ENCODE data around the gene SLC2A10.

Gene SLC2A10

DNA sequence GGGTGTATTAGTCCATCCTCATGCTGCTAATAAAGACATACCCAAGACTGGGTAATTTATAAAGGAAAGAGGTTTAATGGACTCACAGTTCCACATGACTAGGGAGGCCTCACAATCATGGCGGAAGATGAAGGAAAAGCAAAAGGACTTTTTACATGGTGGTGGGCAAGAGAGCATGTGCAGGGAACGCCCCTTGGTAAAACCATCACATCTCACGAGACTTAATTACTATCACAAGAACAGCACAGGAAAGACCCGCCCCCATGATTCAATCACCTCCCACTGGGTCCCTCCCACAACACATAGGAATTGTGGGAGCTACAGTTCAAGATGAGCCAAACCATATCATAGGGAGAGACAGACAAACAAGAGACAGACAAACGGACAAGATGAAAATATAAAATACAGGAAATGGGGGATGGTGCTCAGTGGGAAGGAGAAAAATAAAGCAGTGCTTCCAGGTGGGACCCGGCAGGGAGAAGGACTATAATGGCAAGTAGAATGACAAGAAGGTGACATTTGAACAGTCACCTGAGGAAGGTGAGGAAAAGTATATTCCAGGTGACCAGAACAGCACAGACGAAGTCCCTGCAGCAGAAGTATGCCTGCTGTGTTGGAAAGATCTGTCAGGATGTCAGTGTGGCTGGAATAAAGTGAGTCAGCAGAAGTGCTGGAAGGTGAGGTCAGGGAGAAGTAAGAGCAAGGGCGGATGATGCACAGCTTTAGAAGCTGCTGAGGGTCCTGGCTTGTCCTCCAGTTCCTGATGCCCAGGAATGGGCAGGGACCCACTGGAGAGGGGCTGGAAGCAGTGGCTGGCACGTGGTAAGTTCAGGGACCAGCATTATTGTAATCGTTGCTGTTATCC, 61.1 kb downstream of the SLC2A10 start:
- no peak for DNase-seq (ENCODE audit: low read depth in 2 of 2)

DNA sequence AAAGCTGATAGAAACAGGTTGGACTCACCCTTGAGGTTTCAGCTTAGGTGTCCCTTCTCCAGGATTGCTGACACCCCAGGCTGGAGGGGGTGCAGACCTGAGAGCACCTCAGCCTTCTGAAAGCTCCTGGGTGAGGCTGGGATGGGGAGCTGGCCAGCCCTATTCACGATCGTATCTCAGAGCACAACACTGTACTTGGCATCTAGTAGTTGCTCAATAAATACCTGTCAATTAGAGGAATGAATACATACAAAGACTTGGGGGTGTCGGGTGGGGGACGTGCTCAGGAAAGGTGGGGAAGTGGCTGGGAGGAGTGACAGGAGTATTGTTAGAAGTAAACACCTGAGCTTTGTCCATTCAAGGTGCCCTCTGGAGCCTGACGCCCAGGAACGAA, 61.7 kb downstream of the SLC2A10 start:
- DNase-seq (ENCODE audit: low read depth in 2 of 2), result no peak

DNA sequence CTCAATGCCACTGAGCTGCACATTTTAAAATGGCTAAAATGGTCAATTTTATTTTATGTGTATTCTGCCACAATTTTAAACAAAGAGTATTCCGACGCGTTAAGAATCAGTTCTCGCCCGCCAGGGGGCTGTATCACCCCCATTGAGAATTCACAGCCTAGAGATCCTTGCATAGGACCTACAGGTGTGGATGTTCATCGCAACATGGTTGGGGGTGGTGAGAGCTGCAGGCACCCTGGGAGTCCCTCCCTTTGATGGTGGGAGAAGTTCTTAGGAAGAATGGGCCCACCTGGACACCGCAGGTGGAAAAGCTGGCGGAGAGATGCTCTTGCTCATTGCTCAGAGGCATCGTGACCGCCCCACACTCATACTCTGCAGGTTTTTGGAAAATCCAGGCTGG, 63.5 kb downstream of the SLC2A10 start:
- no peak for DNase-seq (ENCODE audit: low read depth in 2 of 2)

DNA sequence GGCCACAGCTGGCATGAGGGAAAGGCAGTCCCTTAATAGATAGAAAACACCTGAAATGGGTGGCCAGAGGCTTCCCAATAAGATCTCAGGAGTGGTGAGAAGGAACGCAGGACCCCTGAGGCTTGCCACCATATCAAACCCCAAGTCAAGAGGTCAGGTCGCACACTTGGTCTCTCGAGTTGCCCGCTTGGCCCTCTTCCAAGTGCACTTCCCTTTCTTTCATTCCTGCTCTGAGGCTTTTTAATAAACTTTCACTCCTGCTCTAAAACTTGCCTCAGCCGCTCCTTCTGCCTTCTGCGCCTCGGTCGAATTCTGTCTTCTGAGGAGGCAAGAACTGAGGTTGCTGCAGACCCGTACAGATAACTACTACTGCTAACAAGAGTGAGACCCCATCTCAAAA, 64.2 kb downstream of the SLC2A10 start:
- no peak for DNase-seq (ENCODE audit: low read depth in 2 of 2)

DNA sequence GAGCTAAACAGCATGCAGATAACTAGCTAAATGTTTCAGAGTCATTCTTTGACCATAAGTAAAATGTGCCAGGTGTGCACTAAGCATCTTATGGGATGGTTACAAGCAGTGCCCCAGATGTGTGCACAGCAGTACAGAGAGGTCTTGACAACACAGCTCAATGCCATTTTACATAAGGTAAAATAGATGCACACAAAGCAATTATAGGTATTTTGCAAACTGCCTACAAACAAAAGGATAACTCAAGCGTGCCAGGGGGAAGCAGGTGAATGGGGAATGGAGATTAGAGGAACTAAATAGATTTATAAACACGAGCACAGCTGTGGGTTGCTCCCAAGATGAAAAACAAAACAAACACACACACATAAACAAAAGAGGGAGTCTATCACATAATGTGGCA, 64.8 kb downstream of the SLC2A10 start:
- DNase-seq (ENCODE audit: low read depth in 2 of 2), result no peak

DNA sequence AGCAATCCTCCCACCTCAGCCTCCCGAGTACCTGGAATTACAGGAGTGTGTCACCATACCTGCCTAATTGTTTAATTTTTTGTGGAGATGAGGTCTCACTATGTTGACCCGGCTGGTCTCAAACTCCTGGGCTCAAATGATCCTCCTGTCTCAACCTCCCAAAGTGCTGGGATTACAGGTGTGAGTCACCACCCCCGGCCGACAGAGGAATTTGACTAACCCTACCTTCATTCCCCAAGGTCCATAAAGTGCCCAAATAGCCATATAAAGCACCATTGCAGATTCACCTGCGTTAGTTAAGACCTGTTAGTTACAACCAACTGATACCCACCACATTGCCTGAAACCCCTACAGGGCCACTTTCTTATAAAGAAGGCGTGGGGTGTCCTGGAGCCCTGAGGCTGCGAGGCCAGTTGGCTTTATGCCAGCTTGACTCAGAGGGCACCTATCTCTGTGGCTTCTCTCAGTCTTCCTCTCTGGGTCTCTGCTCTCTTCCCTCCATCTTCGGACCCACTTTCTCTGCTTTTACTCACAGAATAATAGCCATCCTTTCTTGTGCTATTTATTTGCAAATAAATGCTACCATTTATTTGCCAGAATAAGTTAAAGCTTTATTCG, 65.6 kb downstream of the SLC2A10 start:
- DNase-seq (ENCODE audit: low read depth in 2 of 2), result no peak

GRCh38 chr20:46775806-46776205, 66.4 kb downstream of the SLC2A10 start:
- no peak for DNase-seq (ENCODE audit: low read depth in 2 of 2)

DNA sequence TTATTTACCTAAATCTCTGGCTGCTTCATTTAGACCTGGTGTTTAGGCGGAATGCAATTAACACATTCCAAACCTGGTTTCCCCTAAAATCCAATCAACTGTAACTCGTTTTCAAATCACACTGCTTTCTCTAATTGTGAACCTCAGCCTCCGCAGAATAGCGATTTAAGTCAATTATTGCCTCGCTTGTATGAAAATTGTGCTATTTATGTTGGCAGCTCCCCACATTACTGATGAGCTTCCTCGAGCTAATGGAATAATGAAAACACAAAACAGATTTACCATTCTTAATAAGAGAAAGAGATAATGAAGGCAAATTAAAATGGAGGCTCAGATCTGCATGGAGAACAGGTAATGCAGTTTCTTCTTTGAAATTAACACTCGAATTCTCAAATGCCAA, 67.9 kb downstream of the SLC2A10 start:
- DNase-seq (ENCODE audit: low read depth in 2 of 2), result no peak

DNA sequence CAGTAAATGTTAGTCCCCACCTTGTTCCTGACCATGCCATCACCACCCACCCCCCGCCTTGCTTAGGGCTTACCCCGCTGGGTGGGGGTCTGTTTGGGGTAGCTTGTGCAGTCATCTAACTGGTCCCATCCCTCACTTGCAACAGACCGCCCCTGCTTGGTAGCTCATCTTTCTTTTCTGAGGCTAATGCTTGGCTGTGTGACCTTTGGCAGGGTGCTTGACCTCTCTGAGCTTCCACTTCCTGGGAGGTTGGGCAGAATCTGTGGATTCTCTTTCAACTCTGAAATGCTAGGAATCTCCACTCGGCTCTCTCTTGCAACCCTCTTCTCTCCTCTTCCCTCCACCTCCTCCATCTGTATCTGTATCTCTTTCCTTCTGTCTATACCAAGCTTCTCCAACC, 70.4 kb downstream of the SLC2A10 start:
- no peak for DNase-seq (ENCODE audit: low read depth in 2 of 2)

DNA sequence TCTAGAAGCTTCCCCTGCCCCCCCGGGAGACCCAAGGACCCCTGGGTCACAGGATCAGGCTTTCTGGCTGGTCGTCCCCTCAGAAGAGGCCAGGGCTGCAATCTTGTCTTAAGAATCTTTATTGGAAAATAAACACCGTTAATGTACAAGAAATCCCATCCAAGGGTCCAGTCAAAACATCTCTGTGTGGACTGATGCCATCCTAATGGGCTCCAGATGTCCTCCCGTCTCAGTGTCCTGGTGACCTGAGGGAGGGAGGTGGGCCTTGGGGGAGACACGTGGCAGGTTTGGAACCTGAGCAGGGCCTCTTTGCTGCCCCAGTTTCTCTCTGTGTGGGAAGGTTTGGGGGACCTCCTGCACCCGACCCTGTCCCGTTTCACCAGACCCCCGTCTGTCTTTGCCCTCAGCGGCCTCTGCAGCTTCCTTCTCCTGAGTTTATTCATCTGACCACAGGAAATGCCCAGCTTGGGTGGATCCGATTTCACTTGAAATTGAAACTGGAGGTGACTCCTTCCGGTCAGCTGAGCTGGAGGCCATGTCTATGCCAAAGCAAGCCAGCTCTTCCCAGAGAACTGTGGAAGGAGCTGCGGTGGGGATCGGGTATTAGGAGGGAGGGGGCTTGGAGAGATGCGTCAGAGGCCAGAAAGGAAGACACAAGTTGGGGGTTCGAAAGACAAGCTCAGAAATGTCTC, 75.1 kb downstream of the SLC2A10 start:
- no peak for DNase-seq (ENCODE audit: low read depth in 2 of 2)
